Sigmoid colon (tissue), 4 donors: ENCODE results near the gene CPEB3.

Experiments
- EP300 ChIP-seq, 4 donors: sonication (generic); formaldehyde crosslinking; IDR thresholded peaks; one replicate each; pipeline ENCODE4 v1.6.1; 2017; ENCODE audit warnings: antibody characterized with exemption in 4 of 4
- POLR2A ChIP-seq, 2 donors: fragments of 450-650 bp; IDR thresholded peaks; one replicate each; pipeline ENCODE4 v1.6.1; 2016; ENCODE audit warnings: antibody characterized with exemption in 2 of 2, mild to moderate bottlenecking in 2 of 2, moderate library complexity in 2 of 2

GRCh38 chr10:92313750-92314149 is 22.9 kb upstream of the CPEB3 start:
- TF ChIP-seq POLR2A (IDR thresholded peaks at IDR 0.05) (no peak), EP300 (IDR thresholded peaks at IDR 0.05) (no peak)
